Left ventricle myocardium superior (tissue), 1 donor: ENCODE data around the gene KIR3DL1. TPM values are rescaled to one million over a fixed set of nuclear protein-coding genes. Genes with fewer than 3 reads are reported as not detected.
"Not testable (repeated sequence)": the region's sequence is repeated elsewhere in the genome, so short reads cannot be mapped to it uniquely, and the experiment has no call there.

ENCODE experiments used
- ATAC-seq: fragments of 200-7000 bp; cut with Tn5 transposase; one replicate; pipeline ENCODE4 v1.9.1; 2020; ENCODE audit warnings: mild to moderate bottlenecking, moderate library complexity
- DNase-seq: peaks from one replicate; pipeline ENCODE4 v3.0.0-alpha.2; 2020
- intact Hi-C: fragments of 100-400 bp; cut with micrococcal nuclease; formaldehyde crosslinking; loops from one replicate; pipeline ENCODE4 v1.11.0; 2022
- long read RNA-seq: library from polyadenylated mRNA; unstranded; transcript quantifications from one replicate; pipeline ENCODE4 v2.0.0, GENCODE V29; 2021
- total RNA-seq: library from RNA; stranded (reverse); fragmentation: NEBNext Ultra II Directional; extraction: Animal tissue kit (Norgen Biotek cat#: 25700); gene quantifications from one replicate; pipeline ENCODE4 v1.2.1, GENCODE V29; 2021
- donor health status: DM: no; HTN: yes; CAD: no; lungs with severe emphysema.

KIR3DL1 gene
- total RNA-seq: not detected
- long read RNA-seq: 0 reads

- intact Hi-C loops, ATAC-seq, DNase-seq: not testable (repeated sequence)
Observed at GRCh38 chr19:54816251-54816650, at the start of gene KIR3DL1. Gene KIR3DL1 (plus strand): TSS chr19:54816468.

- DNase-seq, intact Hi-C loops, ATAC-seq: not testable (repeated sequence)
Observed at GRCh38 chr19:54769646-54770045, 46.6 kb upstream of the KIR3DL1 start, which contains the start of gene KIR2DL1. Gene KIR2DL1 (plus strand): TSS chr19:54769793. CDS start chr19:54769851, 58 bp downstream.

- DNase-seq, ATAC-seq, intact Hi-C loops: not testable (repeated sequence)
Observed at GRCh38 chr19:54770511-54770910, 45.8 kb upstream of the KIR3DL1 start.

- ATAC-seq, DNase-seq, intact Hi-C loops: not testable (repeated sequence)
Observed at GRCh38 chr19:54771018-54771960, 45.0 kb upstream of the KIR3DL1 start.

GRCh38 chr19:54772666-54773065, 43.6 kb upstream of the KIR3DL1 start:
- DNase-seq, ATAC-seq, intact Hi-C loops: not testable (repeated sequence)

GRCh38 chr19:54775095-54775815, 41.0 kb upstream of the KIR3DL1 start:
- ATAC-seq, DNase-seq, intact Hi-C loops: not testable (repeated sequence)

DNA sequence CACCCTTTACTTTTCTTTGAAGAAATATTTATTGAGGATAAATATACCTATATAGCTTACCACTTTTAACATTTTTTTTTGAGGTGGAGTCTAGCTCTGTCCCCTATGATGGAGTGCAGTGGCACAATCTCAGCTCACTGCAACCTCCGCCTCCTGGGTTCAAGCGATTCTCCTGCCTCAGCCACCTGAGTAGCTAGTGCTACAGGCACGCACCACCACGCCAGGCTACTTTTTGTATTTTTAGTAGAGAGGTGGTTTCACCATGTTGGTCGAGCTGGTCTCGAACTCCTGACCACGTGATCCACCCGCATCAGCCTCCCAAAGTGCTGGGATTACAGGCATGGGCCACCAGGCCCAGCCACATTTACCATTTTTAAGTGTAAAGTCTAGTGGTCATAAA, 40.4 kb upstream of the KIR3DL1 start:
- DNase-seq, ATAC-seq, intact Hi-C loops: not testable (repeated sequence)

- intact Hi-C loops, DNase-seq, ATAC-seq: not testable (repeated sequence)
Observed at GRCh38 chr19:54777851-54778250, 38.4 kb upstream of the KIR3DL1 start.

GRCh38 chr19:54778896-54779295, 37.4 kb upstream of the KIR3DL1 start:
- intact Hi-C loops, ATAC-seq, DNase-seq: not testable (repeated sequence)

DNA sequence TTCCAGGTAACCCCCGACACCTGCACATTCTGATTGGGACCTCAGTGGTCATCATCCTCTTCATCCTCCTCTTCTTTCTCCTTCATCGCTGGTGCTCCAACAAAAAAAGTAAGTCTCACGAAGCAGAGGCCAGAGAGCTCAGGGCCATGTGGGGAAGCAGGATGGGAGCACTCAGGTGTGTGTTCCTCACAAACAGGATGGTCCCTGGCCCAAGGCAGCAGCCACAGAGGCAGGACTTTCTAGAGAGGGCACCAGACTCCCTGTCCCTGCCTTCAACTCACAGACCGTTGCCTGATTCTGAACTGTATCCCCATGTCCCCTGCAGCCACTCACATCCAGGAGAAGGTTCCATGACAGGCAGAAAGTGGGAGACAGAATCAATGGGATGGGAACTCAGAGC, 33.4 kb upstream of the KIR3DL1 start:
- intact Hi-C loops, DNase-seq, ATAC-seq: not testable (repeated sequence)

- DNase-seq, ATAC-seq, intact Hi-C loops: not testable (repeated sequence)
Observed at GRCh38 chr19:54786091-54786723, 30.1 kb upstream of the KIR3DL1 start.

DNA sequence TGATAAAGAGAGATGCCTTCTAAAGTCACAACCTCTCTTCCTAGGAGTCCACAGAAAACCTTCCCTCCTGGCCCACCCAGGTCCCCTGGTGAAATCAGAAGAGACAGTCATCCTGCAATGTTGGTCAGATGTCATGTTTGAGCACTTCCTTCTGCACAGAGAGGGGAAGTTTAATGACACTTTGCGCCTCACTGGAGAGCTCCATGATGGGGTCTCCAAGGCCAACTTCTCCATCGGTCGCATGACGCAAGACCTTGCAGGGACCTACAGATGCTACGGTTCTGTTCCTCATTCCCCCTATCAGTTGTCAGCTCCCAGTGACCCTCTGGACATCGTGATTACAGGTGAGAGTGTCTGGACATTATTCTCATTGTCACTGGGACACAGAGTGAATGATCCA, 28.1 kb upstream of the KIR3DL1 start:
- ATAC-seq, intact Hi-C loops, DNase-seq: not testable (repeated sequence)

DNA sequence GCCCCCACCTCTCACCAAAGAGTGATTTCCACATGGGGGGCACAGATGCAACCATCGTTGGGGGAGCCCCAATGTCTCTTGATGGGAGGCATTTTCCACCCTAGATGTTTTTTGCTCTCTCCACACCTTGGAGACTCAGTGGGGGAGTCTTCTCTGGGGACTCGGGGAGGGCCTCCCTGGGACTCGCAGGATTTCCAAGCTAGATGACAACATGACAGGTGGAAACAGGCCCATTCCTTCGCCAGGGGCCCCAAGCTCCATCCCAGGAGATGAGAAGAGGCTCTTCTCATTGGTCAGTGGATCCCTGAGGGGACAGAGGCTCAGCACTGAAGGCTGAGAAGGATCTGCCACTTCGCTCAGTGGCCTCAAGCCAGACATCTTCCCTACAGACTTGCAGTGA, 25.6 kb upstream of the KIR3DL1 start:
- no peak for ATAC-seq
- intact Hi-C loops: no loop called here
- no peak for DNase-seq

- DNase-seq (no peak), ATAC-seq (no peak)
- intact Hi-C loops: no loop called here
Observed at GRCh38 chr19:54791476-54791875, 24.8 kb upstream of the KIR3DL1 start.

- ATAC-seq: no peak
Observed at GRCh38 chr19:54792814-54793213, 23.5 kb upstream of the KIR3DL1 start.

DNA sequence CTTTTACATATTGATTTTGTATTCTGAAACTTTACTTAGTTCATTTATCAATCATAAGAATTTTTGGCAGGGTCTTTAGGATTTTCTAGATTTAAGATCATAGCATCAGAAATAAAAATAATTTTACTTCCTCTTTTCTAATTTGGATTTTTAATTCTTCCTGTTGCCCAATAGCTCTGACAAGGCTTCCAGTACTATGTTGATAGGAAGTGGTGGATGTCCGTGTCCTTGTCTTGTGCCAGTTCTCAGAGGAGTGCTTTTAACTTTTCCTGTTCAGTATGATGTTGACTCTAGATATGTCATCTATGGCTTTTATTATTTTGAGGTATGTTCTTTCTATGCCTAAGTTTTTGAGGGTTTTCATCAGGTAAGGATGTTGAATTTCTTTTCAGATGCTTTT, 20.5 kb upstream of the KIR3DL1 start:
- intact Hi-C loops: no loop called here
- DNase-seq (no peak), ATAC-seq (no peak)

More at GRCh38 chr19:54792814-54793213, 23.5 kb upstream of the KIR3DL1 start:
- DNase-seq: no peak
- intact Hi-C loops: no loop called here

DNA sequence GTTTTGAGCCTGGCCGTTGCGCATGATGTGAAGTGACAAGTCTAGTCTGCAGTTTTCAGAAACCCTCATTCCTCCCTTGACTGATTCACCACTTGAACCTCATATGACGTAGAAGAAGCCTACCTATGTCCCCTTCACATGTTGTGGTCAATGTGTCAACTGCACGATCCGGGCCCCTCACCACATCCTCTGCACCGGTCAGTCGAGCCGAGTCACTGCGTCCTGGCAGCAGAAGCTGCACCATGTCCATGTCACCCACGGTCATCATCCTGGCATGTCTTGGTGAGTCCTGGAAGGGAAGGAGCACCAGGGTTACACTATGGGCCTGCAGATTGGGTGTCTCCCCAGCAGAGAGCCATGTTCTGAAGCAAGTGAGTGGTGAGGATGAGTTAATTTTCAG, 12.9 kb upstream of the KIR3DL1 start, which contains the start of gene KIR2DL4:
Gene KIR2DL4, plus strand, starts transcription at position 201 of the 400 bp plus-strand sequence. Its CDS starts 42 bp downstream, at position 243.
- no peak for ATAC-seq
- DNase-seq: no peak
- intact Hi-C loops: no loop called here

- no peak for ATAC-seq
- intact Hi-C loops: no loop called here
- no peak for DNase-seq
Observed at GRCh38 chr19:54804101-54804500, 12.2 kb upstream of the KIR3DL1 start.

DNA sequence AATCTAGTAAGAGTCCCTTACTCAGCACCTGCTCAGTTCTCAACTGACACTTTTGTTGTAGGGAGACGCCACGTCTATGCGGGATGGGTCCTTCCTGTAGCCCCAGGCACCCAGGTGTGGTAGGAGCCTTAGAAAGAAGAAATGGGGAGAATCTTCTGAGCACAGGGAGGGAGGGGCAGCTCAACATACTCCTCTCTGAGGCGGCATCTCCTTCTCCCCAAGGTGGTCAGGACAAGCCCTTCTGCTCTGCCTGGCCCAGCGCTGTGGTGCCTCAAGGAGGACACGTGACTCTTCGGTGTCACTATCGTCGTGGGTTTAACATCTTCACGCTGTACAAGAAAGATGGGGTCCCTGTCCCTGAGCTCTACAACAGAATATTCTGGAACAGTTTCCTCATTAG, 11.7 kb upstream of the KIR3DL1 start:
- no peak for DNase-seq
- no peak for ATAC-seq
- intact Hi-C loops: no loop called here
